OCI-LY1 (cell line): ENCODE results near the gene UBTD1.
"Not testable (repeated sequence)": the region's sequence is repeated elsewhere in the genome, so short reads cannot be mapped to it uniquely, and the experiment has no call there.

Source experiments
- EZH2 ChIP-seq: fragments of 200-600 bp; sonication (generic), shearing (Covaris generic); IDR thresholded peaks from 2 replicates; pipeline ENCODE4 v1.8.0; 2017; ENCODE audit warnings: borderline replicate concordance, mixed run types, mild to moderate bottlenecking, antibody characterized with exemption, low read length, moderate library complexity, mixed read lengths
- TF ChIP-seq, protein P1 (sequence below): fragments of 200-600 bp; sonication (generic), shearing (Covaris generic); IDR thresholded peaks from 2 replicates; pipeline ENCODE4 v1.5.1; 2017; ENCODE audit warnings: mild to moderate bottlenecking, antibody characterized with exemption, low read length, moderate library complexity, mixed read lengths

DNA sequence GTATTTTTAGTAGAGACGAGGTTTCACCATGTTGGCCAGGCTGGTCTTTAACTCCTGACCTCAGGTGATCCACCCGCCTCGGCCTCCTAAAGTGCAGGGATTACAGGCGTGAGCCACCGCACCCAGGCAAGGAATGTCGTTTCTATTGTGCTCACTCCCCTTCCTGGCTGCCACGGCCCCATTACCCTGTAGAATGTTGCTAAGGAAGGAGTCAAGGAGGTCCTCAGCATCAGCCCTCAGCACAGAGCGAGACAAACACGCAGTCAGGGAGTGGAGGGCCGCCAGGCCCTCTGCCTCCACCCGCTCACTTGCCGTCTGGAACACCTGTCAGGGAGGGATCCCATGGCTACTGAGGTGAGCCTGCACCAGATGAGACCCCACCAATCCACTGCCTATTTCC lies 29.9 kb upstream of the UBTD1 start:
- TF ChIP-seq, protein P1, sequence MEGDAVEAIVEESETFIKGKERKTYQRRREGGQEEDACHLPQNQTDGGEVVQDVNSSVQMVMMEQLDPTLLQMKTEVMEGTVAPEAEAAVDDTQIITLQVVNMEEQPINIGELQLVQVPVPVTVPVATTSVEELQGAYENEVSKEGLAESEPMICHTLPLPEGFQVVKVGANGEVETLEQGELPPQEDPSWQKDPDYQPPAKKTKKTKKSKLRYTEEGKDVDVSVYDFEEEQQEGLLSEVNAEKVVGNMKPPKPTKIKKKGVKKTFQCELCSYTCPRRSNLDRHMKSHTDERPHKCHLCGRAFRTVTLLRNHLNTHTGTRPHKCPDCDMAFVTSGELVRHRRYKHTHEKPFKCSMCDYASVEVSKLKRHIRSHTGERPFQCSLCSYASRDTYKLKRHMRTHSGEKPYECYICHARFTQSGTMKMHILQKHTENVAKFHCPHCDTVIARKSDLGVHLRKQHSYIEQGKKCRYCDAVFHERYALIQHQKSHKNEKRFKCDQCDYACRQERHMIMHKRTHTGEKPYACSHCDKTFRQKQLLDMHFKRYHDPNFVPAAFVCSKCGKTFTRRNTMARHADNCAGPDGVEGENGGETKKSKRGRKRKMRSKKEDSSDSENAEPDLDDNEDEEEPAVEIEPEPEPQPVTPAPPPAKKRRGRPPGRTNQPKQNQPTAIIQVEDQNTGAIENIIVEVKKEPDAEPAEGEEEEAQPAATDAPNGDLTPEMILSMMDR = not testable (repeated sequence)
- TF ChIP-seq EZH2 = not testable (repeated sequence)
